ENCODE data around the gene PKMYT1.

The PKMYT1 gene

DNA sequence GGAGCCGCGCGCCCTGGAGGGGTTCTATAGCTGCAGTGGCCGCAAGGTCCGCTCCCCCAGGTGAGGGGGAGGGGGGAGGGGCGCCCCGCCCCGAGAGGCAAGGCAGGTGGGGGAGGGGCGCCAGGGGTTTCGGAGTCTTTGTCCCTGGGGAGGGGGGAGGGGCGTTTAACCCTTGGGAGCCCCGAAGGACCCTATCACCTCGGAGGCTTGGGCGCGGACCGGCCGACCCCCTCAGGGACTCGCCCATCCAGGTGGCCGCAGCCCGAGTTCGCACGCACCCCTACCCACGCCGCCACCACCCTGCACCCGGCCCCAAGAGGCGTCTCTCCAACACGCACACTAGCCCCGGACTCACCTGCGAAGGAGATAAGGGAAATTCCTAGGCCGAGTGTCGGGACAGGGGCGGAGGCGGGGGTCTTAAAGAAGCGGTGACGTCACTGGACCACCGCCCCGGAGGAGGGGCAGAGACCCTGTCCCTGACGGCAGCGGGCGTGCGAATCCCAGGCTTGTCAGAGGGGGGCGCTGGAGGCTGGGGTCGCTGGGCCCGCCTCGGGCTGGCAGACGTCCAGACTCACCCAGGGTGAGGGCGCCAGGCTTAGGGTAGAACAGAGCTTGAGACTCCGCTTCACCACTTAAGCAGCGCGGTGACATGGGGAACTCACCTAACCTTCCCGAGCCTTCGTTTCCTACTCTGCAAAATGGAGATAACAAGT lies 37.7 kb upstream of the PKMYT1 start, which contains the start of gene CLDN6:
CLDN6 (minus strand) TSS at position 390 of the 713 bp plus-strand sequence. CDS start 2,162 bp downstream, outside the sequence.
- DNase-seq (ENCODE audit: low read depth): no peak

DNA sequence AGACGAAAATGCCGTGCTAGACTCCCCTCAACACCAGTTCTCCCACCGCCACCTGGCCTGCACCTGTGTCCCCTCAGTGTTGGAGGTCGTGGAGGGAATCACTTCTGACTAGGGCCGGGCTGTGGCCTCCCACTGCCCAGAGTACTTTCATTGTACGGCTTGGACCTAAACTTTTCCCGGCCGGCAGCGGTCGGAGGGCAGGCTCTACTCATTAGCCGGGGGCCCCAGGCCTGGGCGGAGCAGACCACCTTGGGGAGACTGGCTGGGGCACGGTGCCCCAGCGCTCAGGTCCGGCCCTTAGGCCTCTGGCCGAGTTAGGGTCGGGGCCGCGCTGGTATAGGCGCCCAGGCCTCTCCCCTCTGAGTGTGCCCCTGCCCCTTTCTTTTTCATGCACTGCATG lies 37.1 kb upstream of the PKMYT1 start:
- no peak for DNase-seq (ENCODE audit: low read depth)

DNA sequence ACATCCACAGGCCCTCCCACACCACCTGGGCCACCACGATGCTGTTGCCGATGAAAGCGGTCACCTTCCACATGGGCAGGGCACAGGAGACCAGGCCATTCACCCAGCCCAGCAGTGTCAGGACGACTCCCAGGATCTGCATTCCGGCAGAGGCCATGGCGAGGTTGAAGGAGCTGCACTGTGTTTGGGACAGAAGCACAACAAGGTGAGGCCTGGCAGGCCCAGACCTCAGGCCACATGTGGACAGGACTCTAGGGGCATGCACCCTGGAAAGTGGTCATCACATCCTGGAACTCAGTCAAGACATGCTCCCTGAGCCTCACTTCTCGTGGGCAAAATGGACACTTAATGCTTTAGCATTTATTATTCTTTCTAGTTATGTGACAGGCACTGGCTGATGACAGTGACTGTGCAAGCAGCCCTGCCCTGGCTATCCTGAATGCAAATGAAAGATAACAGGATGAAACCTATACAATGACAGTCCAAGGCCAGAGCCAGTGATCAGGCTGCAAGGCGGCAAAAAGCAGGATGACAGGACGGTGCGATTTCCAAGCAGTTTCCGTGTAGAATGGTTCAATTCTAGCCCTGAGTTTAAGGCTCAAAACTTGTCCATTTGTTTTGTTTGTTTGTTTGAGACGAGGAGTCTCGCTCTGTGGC lies 35.7 kb upstream of the PKMYT1 start:
- no peak for DNase-seq (ENCODE audit: low read depth)

DNA sequence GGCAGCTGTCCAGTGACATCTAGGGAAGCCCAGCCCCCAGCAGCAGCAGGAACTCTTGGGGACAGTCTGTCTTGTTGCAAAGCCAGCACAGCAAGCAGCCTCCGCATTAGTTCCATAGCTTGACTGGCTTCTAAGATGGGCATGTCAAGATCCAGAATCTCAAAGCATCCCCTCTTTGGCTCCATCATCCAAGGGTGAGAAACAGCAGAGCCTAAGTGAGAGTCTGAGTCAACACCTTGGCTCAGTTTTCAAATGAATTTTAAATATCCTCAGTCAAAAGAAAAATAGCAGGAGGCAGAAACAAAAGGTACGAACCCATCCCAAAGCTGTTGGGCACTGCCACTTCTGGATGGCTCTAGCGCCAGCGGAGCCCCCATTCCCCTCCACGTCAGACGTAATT lies 34.7 kb upstream of the PKMYT1 start:
- DNase-seq (ENCODE audit: low read depth): no peak

DNA sequence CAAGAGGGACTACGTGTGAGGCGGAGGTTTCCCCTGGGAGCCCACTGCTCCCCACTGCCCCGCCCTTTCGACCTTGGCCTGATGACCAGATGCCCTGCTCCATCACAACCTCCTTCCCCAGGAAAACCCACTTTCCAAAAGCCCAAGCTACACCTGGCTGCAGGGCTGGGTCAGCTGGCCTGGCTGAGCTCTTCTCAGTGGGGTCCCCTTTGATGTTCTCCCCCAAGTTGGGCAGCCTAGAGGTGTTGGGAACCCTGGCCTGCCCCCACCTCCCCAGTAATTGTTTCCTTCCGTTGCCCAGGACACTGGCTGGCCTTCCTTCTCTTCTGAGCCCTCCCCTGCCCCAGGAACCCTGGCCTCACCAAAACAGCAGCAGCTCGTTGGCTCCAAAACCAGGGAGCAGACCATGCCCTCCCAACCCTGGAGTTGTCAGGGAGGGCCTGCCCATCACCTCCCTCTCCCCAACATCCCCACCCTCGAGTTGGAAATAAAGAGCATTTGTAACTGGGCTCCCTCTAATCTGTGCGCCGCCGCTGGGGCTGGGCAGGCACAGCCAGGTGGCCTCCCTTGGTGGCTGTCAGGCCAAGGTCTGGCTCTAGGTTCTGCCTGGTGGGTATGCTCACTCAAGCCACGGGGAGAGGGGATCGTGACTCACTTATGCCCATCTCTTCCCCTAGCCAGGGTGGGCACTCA lies 33.9 kb upstream of the PKMYT1 start:
- no peak for DNase-seq (ENCODE audit: low read depth)

DNA sequence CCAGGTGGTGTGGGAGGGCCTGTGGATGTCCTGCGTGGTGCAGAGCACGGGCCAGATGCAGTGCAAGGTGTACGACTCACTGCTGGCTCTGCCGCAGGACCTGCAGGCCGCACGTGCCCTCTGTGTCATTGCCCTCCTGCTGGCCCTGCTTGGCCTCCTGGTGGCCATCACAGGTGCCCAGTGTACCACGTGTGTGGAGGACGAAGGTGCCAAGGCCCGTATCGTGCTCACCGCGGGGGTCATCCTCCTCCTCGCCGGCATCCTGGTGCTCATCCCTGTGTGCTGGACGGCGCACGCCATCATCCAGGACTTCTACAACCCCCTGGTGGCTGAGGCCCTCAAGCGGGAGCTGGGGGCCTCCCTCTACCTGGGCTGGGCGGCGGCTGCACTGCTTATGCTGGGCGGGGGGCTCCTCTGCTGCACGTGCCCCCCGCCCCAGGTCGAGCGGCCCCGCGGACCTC lies 33.3 kb upstream of the PKMYT1 start:
- DNase-seq (ENCODE audit: low read depth): no peak

DNA sequence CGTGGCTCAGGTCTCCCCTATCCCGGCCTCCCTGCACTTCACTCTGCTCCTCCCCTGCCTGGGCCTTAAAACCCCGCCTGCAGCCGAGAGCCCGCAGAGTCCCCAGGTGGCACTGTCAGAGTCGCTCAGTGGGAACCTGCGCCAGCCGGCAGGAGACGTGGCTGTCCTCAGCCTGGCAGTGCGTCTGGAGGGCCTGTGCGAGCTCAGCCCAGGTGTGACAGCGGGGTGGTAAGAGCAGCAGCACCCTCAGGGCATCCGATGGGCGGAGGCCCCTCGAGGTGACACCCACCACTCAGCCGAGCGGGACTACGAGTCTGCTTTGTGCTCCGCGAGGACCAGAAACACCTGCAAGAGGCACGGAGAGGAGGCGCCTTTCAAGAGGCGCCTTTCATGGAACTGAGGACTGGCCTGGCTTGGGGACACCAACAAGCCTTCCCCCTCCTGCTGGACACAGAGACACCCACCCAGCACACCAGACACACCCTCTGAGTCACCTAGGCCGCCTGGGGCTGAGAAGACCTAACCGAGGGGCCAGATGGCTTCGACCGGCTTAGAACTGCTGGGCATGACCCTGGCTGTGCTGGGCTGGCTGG lies 32.7 kb upstream of the PKMYT1 start, which contains the start of gene CLDN9:
CLDN9 (plus strand) TSS at position 96 of the 593 bp plus-strand sequence; CDS start at position 536, 440 bp downstream.
- no peak for DNase-seq (ENCODE audit: low read depth)

DNA sequence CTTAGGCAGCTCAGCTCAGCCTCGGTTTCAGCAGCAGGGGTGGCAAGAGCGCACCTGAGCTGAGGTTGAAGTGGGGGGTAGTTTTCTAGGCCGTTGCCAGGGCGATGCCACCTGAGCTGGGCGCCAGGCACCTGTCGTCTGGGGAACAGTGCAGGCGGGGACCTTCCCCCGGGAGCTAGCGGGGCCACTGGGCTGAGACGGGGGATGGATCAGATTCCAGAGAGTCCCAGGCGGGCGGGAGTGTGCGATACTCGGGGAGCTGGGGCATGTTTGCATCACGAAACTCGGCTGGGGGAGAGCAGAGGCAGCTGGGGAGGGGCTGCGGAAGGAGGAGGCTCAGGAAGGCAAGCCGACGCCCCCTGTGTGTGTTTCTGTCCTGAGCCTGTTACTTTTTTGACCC lies 32.0 kb upstream of the PKMYT1 start:
- DNase-seq (ENCODE audit: low read depth): no peak

DNA sequence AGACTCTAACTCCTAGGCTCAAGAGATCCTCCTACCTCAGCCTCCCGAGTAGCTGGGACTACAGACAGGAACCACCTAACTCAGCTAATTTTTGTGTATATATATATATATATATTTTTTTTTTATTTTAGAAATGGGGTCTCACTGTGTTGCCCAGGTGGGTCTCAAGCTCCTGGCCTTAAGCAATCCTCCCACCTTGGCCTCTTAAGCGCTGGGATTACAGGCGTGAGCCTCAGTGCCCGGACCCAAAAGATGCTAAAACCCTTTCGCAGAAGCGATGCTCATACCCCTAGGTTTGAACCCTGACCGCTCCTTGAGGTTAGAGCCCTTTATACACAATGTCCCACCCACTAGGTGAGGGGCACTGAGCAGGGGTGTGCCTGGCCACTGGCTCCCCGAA lies 30.3 kb upstream of the PKMYT1 start:
- DNase-seq (ENCODE audit: low read depth): no peak

DNA sequence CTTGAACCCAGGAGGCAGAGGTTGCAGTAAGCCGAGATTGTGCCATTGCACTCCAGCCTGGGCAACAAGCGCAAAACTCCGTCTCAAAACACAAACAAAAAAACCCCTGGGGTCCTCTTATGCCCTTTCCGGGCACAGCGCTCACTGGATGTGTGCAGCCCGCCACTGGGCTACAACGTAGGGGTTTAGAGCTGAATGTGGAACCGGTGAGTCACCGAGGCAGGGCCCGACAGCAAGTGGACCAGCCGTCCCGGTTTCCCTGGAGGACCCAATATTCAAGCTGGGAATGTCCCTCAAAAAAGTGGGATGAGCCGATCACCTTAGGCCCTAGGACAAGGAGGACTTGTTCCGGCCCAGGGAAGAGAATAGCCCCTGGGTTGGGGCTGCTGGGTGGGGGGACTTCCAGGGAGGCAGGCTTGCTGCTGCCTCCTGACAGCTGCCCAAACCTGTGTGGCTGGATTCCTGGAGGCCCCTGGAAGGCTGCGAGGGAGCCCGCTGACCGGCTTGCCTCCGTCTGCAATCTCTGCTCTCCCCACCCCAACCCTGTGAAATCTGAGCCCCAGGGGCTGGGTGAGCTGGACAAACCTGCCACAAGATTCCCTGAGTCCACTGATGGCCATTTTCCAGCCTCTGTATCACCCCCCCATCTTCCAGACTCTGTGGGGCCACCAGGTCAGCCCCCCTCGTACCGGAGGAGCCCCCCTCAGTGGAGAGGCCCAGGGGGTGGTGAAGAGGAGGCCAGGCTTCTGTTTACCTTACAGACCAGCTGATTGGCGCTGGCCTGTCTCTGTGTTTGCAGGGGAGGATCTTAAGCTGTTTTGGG lies 29.5 kb upstream of the PKMYT1 start:
- no peak for DNase-seq (ENCODE audit: low read depth)

DNA sequence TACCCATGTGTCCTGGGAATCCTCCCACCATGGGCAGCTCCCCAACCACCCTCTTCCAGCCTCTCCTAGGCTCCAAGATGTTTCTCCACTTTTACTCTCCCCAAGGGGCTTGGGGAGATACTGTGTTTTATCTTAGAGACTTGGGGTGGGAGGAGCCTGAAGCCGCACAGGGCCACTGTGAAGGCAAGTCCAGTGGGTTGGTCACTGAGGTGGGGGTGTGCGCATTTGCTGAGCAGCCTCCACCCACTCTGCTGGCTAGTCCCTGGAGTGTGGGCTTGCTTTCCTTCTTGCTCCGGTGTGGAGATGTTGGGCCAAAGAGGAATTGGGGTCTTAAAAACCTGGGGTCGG lies 28.4 kb upstream of the PKMYT1 start:
- no peak for DNase-seq (ENCODE audit: low read depth)

DNA sequence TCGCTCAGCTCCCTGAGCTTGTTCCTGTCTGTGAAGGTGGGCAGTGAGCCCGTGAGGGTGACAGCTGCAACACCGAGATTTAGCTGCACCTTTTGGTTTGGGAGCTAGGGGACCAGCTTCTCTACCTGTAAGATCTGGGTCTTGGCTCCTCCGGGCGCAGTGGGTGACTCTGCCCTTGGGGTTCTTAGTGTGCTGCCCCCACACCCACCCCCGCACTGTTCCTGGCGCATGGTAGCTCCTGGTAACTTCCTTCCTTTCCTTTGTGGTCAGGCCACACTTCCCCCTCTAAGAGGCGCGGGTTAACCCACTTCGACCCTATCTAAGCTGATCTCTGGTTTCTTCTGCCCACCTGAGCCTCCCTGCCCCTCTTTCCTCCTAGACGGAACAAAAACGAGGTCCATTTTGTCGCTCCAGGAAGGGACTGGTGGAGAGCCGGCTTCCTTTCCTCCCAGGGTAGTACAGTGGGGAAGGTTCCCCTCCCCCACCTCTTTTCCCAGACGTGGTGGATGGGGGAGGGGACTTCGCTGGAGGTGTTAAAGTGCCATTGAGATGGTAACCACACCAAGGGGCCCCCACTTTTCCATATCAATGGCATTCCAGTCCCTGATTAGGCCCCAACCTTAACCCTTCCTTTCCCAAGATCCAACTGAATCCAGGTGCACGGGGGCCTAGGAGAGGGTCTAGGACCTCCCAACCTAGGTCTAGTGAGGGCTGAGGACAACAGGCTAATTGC lies 27.9 kb upstream of the PKMYT1 start:
- DNase-seq (ENCODE audit: low read depth): no peak

DNA sequence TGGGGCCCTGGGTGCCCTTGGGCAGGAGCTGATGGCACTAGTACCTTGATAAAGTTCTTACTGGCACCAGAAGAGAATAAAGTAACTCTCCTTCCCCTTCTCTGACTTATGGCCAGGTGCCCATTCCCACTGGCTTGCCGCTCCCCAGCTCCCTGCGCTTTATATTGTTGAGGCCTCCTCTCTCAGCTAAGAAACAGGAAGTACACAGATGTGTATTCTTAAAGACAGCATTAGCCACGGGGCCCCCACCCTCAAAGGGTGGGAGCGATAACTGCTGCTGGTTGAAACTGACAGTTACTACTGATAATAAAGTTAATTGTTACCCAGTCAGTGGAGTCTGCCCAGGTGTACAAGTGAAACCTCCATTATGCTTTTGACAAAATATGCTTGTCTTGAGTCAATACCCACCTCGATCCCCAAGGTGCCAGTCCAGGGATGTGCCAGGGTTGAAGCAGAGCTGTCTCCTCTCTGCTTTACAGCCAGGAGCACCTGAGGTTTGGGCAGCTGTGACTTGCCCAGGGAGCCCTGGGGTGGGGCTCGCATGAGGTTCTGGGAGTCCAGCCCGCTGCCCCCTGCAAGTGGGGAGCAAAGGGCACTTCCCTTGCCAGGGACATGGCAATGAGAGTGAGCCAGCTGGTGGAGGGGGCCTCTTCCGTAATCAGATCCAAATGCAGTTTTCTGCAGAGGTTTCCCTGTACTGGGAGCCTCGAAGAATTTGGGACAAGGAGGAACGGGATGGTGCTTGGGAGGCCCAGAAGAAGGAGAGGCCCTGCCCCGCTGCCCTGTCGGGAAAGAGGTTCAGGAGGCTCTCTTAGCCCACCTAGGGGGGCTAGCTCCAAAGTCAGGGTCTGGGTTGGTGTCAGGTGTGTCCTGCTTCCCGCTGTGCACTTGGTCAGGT lies 27.1 kb upstream of the PKMYT1 start:
- DNase-seq (ENCODE audit: low read depth): no peak

DNA sequence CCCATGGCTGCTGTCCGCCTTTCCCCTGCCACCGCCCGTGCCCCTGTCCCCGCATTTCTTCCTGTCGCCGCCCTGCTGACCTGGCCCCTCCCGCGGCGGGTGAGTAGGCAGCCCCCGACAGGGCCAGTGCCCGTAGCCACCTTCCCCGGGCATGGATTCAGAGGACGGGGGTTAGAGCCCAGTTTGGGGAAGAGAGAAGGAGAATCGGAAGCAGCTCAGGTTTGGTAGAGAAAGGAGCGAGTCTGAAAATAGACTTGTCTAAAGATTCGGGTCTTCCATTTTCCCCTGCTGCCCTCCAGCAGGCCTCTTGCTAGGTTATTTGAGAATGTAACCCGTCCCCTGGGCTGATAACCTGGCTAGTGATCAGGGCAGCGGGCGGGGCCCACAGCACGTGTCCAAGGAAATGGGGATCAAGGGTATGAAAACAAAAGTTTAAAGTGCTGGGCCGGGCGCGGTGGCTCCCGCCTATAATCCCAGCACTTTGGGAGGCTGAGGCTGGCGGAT lies 24.6 kb upstream of the PKMYT1 start:
- DNase-seq (ENCODE audit: low read depth): no peak

DNA sequence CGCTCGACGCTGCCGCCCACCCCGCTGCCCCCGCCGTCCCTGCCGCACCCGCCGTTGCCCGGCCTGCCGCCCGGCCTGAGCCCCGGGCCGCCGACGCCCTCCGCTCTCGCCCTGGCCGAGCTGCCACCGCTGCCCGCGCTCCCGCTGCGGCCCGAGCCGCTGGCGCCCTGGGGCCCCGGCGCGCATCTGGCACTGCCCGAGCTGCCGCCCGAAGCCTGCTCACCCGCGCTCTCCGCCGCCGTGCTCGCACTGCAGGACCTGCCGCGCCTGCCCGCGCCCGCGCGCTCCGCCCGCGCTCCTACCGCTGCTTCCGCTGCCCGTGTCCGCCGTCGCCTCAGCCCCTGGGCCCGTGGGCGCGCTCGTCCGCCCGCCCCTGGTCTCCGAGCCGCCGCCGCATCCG lies 24.1 kb upstream of the PKMYT1 start:
- no peak for DNase-seq (ENCODE audit: low read depth)

DNA sequence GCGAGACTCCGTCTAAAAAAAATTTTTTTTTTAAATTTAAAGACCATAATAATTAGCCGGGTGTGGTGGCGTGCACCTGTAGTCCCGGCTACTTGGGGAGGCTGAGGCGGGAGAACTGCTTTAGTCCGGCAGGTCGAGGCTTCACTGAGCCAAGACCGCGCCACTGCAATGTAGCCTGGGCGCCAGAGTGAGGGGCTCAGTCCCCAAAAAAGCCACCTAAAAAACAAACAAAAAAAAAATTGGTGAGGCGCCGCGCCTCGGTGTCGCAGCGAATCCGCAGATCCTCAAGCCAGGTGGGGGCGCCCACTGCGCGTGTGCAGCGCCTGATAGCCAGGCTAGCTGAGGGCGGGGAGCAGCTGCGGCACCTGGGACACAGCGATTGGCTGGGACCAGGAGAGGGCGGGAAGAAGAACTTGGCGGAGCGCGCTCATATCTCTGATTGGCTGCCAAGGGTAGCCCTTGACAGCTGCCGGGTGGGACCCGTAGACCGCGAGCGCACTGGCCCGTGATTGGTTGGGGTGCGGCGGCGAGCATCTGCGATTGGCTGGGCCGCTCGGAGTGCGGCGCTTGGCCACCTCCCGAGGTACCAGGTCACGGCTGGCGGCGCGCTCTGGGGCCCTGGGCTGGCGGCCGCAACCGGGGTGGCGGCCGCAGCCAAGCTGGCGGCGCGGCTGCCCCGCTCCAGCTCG lies 23.5 kb upstream of the PKMYT1 start:
- DNase-seq (ENCODE audit: low read depth): peak; percentile 88

DNA sequence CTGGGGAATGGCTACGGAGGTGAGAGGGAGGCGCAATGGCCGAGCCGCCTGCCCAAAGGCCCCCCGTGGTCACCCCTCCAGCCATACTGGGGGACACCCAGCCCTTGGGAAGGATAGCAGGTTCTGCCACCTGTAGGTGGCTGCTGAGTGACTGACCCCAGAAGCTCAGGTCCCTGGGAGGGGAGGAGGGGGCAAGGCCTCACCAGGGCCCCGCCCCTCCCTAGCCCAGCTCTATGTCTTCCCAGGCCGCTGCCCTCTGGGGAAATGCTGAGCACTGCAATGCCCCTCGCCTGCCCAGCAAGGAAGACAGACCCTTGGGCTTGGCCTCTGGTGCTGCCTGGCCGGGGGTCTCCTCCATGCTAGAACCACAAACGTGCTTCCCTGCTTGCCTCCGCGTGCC lies 21.1 kb upstream of the PKMYT1 start:
- no peak for DNase-seq (ENCODE audit: low read depth)

DNA sequence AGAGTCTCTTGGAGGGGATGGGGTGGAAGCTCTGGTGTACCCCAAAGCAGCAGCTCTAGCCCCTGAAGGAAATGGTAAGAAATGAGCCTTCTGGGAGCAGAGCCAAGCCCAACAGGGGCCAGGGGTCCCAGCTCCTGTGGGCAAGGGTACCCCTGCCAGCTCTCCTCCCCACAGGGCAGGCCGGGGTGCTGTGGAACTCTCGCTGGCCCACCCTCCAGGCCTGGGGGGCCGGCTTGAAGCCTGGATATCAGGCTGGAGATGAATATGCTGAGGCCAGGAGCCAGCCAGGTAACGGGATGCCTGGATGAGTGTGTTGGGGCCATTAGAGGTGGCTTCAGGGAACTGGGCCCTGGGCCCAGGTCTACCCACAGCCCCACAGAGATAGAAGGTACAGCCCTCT lies 20.3 kb upstream of the PKMYT1 start:
- no peak for DNase-seq (ENCODE audit: low read depth)

DNA sequence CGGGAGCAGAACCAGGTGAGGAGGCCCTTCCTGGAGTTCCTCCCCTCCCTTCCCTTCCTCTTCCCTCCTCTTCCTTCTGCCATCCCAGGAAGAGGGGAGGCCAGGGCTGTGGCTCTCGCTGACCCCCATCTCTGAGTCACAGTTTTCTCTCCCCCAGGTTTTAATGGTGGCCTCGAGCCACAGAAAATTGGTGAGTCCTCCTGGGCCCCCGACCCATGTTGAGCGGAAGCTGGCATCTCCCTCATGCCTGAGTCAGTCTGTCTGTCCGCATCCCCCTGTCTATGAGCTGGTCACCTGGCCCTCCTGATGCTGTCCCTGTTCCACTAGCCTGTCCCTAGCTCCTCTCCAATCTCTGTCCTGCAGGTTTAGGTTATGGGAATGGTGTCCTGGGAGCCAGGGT lies 19.7 kb upstream of the PKMYT1 start:
- DNase-seq (ENCODE audit: low read depth): no peak
